ENCODE measurements around the gene TMBIM1. TPM values are rescaled to one million over a fixed set of nuclear protein-coding genes. Genes with fewer than 3 reads are reported as not detected.

The TMBIM1 gene
- total and polyA plus RNA-seq, 2 donors (not counting 3 experiments of a cell fraction or from before 2014, with no cell fraction given): 141 to 229 TPM

DNA sequence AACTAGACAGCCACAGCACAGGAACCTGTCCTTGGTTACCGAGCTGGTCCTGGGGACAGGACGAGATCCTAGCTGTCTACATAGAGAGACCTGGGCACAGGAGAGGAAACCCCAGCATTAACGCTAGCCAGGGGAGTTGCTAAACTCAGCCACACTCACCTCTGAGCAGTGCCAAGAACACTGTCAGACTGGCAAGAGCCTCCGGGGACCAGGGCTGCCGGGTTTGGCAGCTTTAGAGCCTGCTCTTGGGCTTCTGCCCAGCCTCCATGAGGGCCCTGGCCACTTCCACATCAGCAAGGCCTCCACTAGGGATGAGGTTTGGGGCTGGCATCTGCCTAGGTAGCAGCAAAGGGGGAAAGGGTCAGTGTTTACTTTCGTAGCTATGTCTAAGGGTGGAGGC, 6.7 kb downstream of the TMBIM1 start:
- Histone ChIP-seq H3K4me2 (ENCODE audit: insufficient read depth, low read length) (peak overlapping the region; percentile 29), H3K9ac (replicated peaks; ENCODE audit: extremely low read depth, insufficient read depth, low read length) (peak overlapping the region; percentile 61), H4K20me1 (replicated peaks; ENCODE audit: control insufficient read depth, extremely low read depth, insufficient read depth, low read length) (no peaks in the 10 kb centered on the region), H2AFZ (ENCODE audit: low read depth, low read length) (no peak overlapping the region), H3K4me3 (replicated peaks in 1 of 3; ENCODE audit: insufficient read depth in 1 of 3, low read depth in 1 of 3, low read length in 3 of 3) (no peak overlapping the region), H3K27me3 (ENCODE audit: control insufficient read depth in 2 of 2, insufficient read depth in 2 of 2, low read length in 2 of 2) (no peaks in the 10 kb centered on the region), H3K9me3 (replicated peaks; ENCODE audit: control insufficient read depth, insufficient read depth, low read length) (no peaks in the 10 kb centered on the region), H3K27ac (ENCODE audit: insufficient read depth, low read depth, low read length) (peak overlapping the region; percentile 88), H3K9me1 (replicated peaks; ENCODE audit: control insufficient read depth, extremely low read depth, insufficient read depth, low read length) (no peaks in the 10 kb centered on the region), H3K36me3 (ENCODE audit: control insufficient read depth in 2 of 2, extremely low read depth in 1 of 2, insufficient read depth in 2 of 2, low read length in 2 of 2) (peaks cover 4 to 8% of the 10 kb centered on the region in 2 experiments), H3K4me1 (ENCODE audit: control insufficient read depth, extremely low read depth, insufficient read depth, low read length) (peaks cover 67% of the 10 kb centered on the region), H3K79me2 (ENCODE audit: control insufficient read depth, insufficient read depth, low read length) (peaks cover 76% of the 10 kb centered on the region)
- FAIRE-seq (no peak), DNase-seq (ENCODE audit: low read depth, low spot score) (no peak)
- intact Hi-C loops (cut with micrococcal nuclease) (loop anchor here (2.0 kb wide), 1 partner anchor 283 kb away; the partner anchor contains the start of genes CNOT9 and USP37), dilution Hi-C loops (cut with MboI; ENCODE audit: extremely low pct_ligation_motif_present, low sequenced_read_pairs) (no loop called here)
- no peak for TF ChIP-seq EZH2 (IDR thresholded peaks at IDR 0.05; ENCODE audit: borderline replicate concordance, low read depth, low read length, severe bottlenecking)
- no peak for TF ChIP-seq FOS (IDR thresholded peaks at IDR 0.05; ENCODE audit: borderline replicate concordance, insufficient read depth, low read length)
- no peak for TF ChIP-seq JUN (IDR thresholded peaks at IDR 0.05; ENCODE audit: borderline replicate concordance, insufficient read depth, insufficient read length, low read depth)
- TF ChIP-seq POLR2AphosphoS5 (IDR thresholded peaks at IDR 0.05; ENCODE audit: insufficient read depth, low read depth, low read length): no peak
- TF ChIP-seq CTCF (IDR thresholded peaks at IDR 0.05; ENCODE audit: extremely low read depth in 1 of 2, insufficient read depth in 1 of 2, low read depth in 1 of 2, low read length in 2 of 2): no peak
- no peak for TF ChIP-seq POLR2A (IDR thresholded peaks at IDR 0.05; ENCODE audit: low read depth, low read length)
- TF ChIP-seq, protein P1, sequence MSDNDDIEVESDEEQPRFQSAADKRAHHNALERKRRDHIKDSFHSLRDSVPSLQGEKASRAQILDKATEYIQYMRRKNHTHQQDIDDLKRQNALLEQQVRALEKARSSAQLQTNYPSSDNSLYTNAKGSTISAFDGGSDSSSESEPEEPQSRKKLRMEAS (IDR thresholded peaks at IDR 0.05; ENCODE audit: insufficient read depth, insufficient read length): no peak
- TF ChIP-seq MYC (IDR thresholded peaks at IDR 0.05; ENCODE audit: low read depth, low read length): no peak
- no peak for TF ChIP-seq GATA2 (IDR thresholded peaks at IDR 0.05; ENCODE audit: insufficient read depth, insufficient read length, low read depth, low read length)
- ChIA-PET CTCF (interaction anchor here (0.8 to 3.2 kb wide), 6 partner anchors 11 to 402 kb away, joined by 3 to 27 read pairs (median 10); partner anchors contain the start of gene CATIP), POLR2A (no interaction called here)
- no TSS peak for BruUV-seq (replicated peaks)
